ENCODE data around the gene HPSE2.
A peak's percentile ranks its signal among the peaks of the same experiment; 100 is the strongest.

Gene HPSE2

DNA sequence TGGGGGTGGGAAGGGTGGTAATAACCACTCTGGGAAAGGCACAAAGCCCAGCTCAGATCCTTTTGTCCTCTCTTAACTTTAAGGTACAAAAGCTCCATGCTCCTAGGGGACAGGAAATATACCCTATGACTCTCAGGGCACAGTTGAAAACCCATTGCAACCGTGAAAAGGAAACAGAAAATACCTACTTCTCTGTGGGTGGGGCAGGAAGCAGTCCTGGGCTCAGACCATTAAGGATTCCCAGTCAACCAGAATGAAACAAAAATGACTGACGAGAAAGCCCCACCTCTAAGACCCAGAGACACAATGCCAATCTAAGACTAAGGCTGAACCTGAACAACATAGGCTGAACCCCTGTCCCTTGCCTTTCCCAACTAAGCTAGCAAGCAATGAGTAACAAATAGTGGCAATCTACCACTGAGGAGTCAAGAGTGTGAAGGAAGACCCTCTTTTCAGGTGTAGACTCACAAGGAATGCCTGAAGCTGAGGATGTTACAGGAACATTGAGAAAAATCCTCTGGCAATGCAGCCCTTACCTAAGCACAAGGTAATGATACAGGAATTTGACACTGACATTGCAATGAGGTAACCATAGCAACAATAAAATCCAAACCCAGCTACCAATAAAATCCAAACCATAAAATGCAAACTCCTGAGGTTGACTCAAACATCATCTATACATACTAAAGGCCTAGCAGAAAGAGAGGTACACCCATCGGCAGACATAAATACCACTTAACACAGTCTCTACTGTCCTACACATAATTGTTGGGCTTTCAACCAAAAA, 380.1 kb downstream of the HPSE2 start:
- no peak overlapping the region for H3K4me3 ChIP-seq (ENCODE audit: low read depth, low read length)
- no peak for TF ChIP-seq CTCF (IDR thresholded peaks at IDR 0.05; ENCODE audit: borderline replicate concordance, insufficient read depth, low read depth, low read length)

DNA sequence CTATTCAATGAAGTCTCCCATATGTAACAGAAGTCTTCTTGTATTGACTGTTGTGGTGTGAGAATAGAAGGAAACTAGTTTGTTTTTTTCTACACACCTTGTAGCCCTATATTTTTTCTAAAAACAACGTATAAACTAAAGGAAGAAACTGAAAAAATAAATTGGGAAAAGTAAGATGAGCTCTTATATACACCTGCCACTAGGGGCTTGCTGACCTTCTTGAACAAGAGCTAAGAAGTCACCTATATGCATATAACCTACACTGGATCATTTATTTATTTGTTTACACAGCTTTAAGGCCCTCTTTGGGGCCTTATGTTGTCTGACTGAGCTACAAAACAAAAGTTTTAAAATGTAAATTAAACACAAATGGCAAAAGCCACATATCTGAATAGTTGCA, 383.0 kb downstream of the HPSE2 start:
- peak; percentile 31; the same call in 1 of the 2 replicates for TF ChIP-seq CTCF (IDR thresholded peaks at IDR 0.05; ENCODE audit: borderline replicate concordance, insufficient read depth, low read depth, low read length)

GRCh38 chr10:98848361-98848760, 387.3 kb downstream of the HPSE2 start:
- no peak for TF ChIP-seq CTCF (IDR thresholded peaks at IDR 0.05; ENCODE audit: borderline replicate concordance, insufficient read depth, low read depth, low read length)
- H3K4me3 ChIP-seq (ENCODE audit: low read depth, low read length), result no peak overlapping the region

More for the DNA sequence above, 383.0 kb downstream of the HPSE2 start:
- H3K4me3 ChIP-seq (ENCODE audit: low read depth, low read length), result no peak overlapping the region

- no peak overlapping the region for H3K4me3 ChIP-seq (ENCODE audit: low read depth, low read length)
- TF ChIP-seq CTCF (IDR thresholded peaks at IDR 0.05; ENCODE audit: borderline replicate concordance, insufficient read depth, low read depth, low read length), result no peak
Measured at GRCh38 chr10:98846787-98847186, 388.9 kb downstream of the HPSE2 start.

- TF ChIP-seq CTCF (IDR thresholded peaks at IDR 0.05; ENCODE audit: borderline replicate concordance, insufficient read depth, low read depth, low read length), result no peak
Measured at GRCh38 chr10:98833542-98833941, 402.1 kb downstream of the HPSE2 start.

GRCh38 chr10:98832738-98833137, 402.9 kb downstream of the HPSE2 start:
- TF ChIP-seq CTCF (IDR thresholded peaks at IDR 0.05; ENCODE audit: borderline replicate concordance, insufficient read depth, low read depth, low read length), result no peak
- no peak overlapping the region for H3K4me3 ChIP-seq (ENCODE audit: low read depth, low read length)

More at GRCh38 chr10:98833542-98833941, 402.1 kb downstream of the HPSE2 start:
- H3K4me3 ChIP-seq (ENCODE audit: low read depth, low read length), result no peak overlapping the region

GRCh38 chr10:98832196-98832595, 403.5 kb downstream of the HPSE2 start:
- no peak for TF ChIP-seq CTCF (IDR thresholded peaks at IDR 0.05; ENCODE audit: borderline replicate concordance, insufficient read depth, low read depth, low read length)
- H3K4me3 ChIP-seq (ENCODE audit: low read depth, low read length), result no peak overlapping the region
